ENCODE results near the gene HJV.

Gene HJV

GRCh38 chr1:146020058-146021049 is 1.2 kb downstream of the HJV start:
- peak; percentile 46 to 60 for DNase-seq

GRCh38 chr1:146019231-146020057 is 2.1 kb downstream of the HJV start:
- DNase-seq, result no peak

GRCh38 chr1:146016891-146017290 is 4.6 kb downstream of the HJV start:
- no peak for DNase-seq

- no peak for DNase-seq
These were observed 8.0 kb downstream of the HJV start for GRCh38 chr1:146013559-146013922.

GRCh38 chr1:146012703-146013558 is 8.6 kb downstream of the HJV start:
- peak; percentile 63 to 68 for DNase-seq

- DNase-seq, result no peak
These were observed 11.3 kb downstream of the HJV start for GRCh38 chr1:146010126-146010738.

GRCh38 chr1:146007489-146008133 is 13.9 kb downstream of the HJV start:
- DNase-seq, result no peak

- DNase-seq, result no peak
These were observed 19.8 kb downstream of the HJV start for GRCh38 chr1:146001709-146002108.

GRCh38 chr1:145999321-146000024 is 22.1 kb downstream of the HJV start:
- no peak for DNase-seq

- no peak for DNase-seq
These were observed 23.9 kb downstream of the HJV start for GRCh38 chr1:145997718-145998023.

- DNase-seq, result no peak
These were observed 24.4 kb downstream of the HJV start for GRCh38 chr1:145997016-145997717.

- DNase-seq, result peak; percentile 95 to 96
These were observed 25.0 kb downstream of the HJV start, which contains the start of gene TXNIP for GRCh38 chr1:145996433-145997015. TSS of gene TXNIP (minus strand) at chr1:145996579. CDS start at chr1:145996266, 313 bp downstream.

GRCh38 chr1:145995964-145996432 is 25.5 kb downstream of the HJV start:
- DNase-seq, result no peak

GRCh38 chr1:145995148-145995881 is 26.2 kb downstream of the HJV start:
- peak; percentile 19 to 25 for DNase-seq

GRCh38 chr1:145994391-145995120 is 27.0 kb downstream of the HJV start:
- peak; percentile 17 to 22 for DNase-seq

- DNase-seq, result no peak
These were observed 27.7 kb downstream of the HJV start for GRCh38 chr1:145993618-145994390.

- DNase-seq, result no peak
These were observed 28.4 kb downstream of the HJV start for GRCh38 chr1:145992958-145993617.
